Measurements from ENCODE around the gene NTM.

DNA sequence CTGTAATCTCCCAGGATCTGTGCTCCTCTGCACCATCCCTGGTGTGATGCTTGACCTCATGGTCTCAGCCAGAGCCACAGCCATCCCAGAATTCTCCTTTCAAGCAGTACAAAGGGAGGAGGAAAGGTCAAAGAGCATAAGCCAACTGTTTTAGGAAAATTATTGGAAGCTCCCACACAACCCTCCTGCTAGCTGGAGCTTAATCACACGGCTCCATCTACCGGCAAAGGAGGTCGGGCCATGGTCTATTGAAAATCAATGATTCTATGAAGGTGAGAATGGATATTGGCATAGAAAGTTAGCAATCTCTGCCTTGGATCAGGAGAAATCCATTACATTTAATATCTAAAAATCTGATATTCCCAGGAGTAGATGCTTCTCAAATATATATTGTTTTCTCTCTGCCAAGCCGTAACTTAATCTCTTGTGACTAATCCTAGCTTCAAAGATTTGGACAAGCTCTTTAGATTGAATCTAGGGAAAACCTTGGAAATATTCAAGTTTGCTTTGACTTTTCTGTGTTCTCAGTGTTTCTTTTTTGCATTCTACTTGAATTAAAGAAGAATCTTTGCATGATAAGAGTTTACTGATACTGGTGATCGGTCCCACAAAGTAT lies 259.6 kb downstream of the NTM start:
- TF ChIP-seq, protein P1, sequence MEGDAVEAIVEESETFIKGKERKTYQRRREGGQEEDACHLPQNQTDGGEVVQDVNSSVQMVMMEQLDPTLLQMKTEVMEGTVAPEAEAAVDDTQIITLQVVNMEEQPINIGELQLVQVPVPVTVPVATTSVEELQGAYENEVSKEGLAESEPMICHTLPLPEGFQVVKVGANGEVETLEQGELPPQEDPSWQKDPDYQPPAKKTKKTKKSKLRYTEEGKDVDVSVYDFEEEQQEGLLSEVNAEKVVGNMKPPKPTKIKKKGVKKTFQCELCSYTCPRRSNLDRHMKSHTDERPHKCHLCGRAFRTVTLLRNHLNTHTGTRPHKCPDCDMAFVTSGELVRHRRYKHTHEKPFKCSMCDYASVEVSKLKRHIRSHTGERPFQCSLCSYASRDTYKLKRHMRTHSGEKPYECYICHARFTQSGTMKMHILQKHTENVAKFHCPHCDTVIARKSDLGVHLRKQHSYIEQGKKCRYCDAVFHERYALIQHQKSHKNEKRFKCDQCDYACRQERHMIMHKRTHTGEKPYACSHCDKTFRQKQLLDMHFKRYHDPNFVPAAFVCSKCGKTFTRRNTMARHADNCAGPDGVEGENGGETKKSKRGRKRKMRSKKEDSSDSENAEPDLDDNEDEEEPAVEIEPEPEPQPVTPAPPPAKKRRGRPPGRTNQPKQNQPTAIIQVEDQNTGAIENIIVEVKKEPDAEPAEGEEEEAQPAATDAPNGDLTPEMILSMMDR (IDR thresholded peaks at IDR 0.05; ENCODE audit: low read depth, low read length): peak; percentile 32
- TF ChIP-seq EZH2phosphoT487 (IDR thresholded peaks at IDR 0.05; ENCODE audit: low read depth): no peak

Measured in OCI-LY3 (cell line).